Measurements from ENCODE around the gene TRMU. TPM values are rescaled to one million over a fixed set of nuclear protein-coding genes. Genes with fewer than 3 reads are reported as not detected.

The TRMU gene
- total RNA-seq (2022; extraction: Qiagen RNA extraction; ENCODE audit: low read depth), result 36.4 to 43.0 TPM (median 38.8 TPM) in 5 replicates

GRCh38 chr22:46335201-46336118 is at the start of gene TRMU:
Gene TRMU (plus strand): TSS chr22:46335714. CDS start chr22:46335765, 51 bp downstream.

DNA sequence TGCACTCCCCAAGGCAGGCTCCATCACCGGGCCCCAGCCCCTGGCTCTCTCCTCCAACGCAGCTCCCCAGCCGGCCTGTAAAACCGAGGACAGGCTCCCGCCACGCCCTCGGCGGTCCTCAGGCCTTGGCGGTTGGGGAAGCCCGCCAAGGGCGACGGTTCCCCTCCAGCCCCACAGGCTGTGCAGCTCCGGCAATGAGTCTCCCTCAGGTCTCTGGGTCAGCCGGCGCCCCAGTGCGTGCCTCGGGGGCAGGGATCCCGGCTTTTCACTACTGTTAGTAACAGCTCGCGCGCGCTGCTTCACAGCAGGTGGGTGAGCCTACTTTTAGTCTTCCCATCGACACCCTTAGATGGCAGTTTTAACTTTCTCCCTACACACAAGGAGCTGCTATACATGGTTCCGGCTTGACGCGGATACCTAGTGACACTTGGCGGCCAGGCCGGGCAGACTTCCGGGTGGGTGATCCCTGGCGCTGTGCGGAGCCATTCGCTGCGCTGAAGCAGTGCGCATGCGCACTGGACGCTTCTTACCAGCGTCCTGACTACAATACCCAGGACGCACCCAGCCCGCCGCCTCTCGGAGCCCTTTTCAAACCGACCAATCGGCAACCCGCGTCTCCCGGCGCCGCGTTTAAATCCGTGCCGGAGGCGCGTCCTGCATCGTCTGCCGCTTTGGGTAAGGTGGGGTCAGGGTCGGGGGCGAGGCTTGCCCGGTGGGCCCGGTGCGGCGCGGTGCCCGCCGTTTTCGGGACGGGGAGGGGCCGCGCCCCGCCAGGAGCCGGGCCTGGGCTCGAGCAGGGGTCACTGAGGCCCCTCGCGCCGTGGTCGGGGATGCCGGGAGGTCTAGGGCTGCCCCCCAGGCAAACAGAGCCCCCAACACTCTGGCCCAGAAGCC is 39.0 kb upstream of the TRMU start, which contains the start of gene GTSE1:
Gene GTSE1 (plus strand): TSS at position 614 of the 894 bp plus-strand sequence. CDS start 531 bp downstream, outside the sequence.

Other genes starting within 250 kb of the TRMU start
- 1.0 to 1.8 TPM (median 1.4 TPM) in 5 replicates for gene PPARA, start 185.2 kb upstream of the TRMU start, total RNA-seq (2022; extraction: Qiagen RNA extraction; ENCODE audit: low read depth)
- gene CDPF1, start 85.4 kb upstream of the TRMU start, total RNA-seq (2022; extraction: Qiagen RNA extraction; ENCODE audit: low read depth), result 6.7 to 11.8 TPM (median 9.8 TPM) in 5 replicates
- not detected in 5 replicates for gene PKDREJ, start 72.4 kb upstream of the TRMU start, total RNA-seq (2022; extraction: Qiagen RNA extraction; ENCODE audit: low read depth)
- 10.5 to 17.5 TPM (median 11.3 TPM) in 5 replicates for gene TTC38, start 67.7 kb upstream of the TRMU start, total RNA-seq (2022; extraction: Qiagen RNA extraction; ENCODE audit: low read depth)
- 27.2 to 35.2 TPM (median 30.8 TPM) in 5 replicates for gene GTSE1, start 38.8 kb upstream of the TRMU start, total RNA-seq (2022; extraction: Qiagen RNA extraction; ENCODE audit: low read depth)
- gene CELSR1, start 201.9 kb downstream of the TRMU start, total RNA-seq (2022; extraction: Qiagen RNA extraction; ENCODE audit: low read depth), result 19.9 to 27.8 TPM (median 26.0 TPM) in 5 replicates

Measured in A549 treated with RU486 at 1 μM for 4 hours (cell line).